HepG2 (cell line): ENCODE data around the gene UBAC2. TPM values are rescaled to one million over a fixed set of nuclear protein-coding genes. Genes with fewer than 3 reads are reported as not detected.

ENCODE experiments used
- ATAC-seq: fragments of 200-7000 bp; cut with Tn5 transposase; 3 replicates; pipeline ENCODE4 v1.9.1; 2020; ENCODE audit warnings: mild to moderate bottlenecking, moderate library complexity
- BruUV-seq: library from RNA; stranded (reverse); fragments of 400-500 nt; replicated peaks from 2 replicates; lab custom pipeline; 2021; lab: Mats Ljungman, UMichigan
- CTCF ChIA-PET: fragments of 300-600 bp; formaldehyde crosslinking; extraction: SDS; loops from one replicate; lab custom pipeline; 2021; ENCODE audit warnings: low total read pairs, inconsistent platforms, low intra/inter-chr PET ratio; lab: Yijun Ruan, JAX
- POLR2A ChIA-PET: fragments of 350-600 bp; sonication (Branson Sonifier 250); formaldehyde crosslinking; loops from one replicate; lab custom pipeline; 2020; ENCODE audit warnings: antibody characterized with exemption, inconsistent platforms; lab: Yijun Ruan, JAX
- DNase-seq: peaks from one replicate; pipeline ENCODE4 v3.0.0-alpha.2; 2015; ENCODE audit warnings: low spot score
- FAIRE-seq: peaks from 3 replicates; lab custom pipeline; 2011; peaks lifted over from hg19 to GRCh38; lab: Jason Lieb, UNC
- H2AFZ ChIP-seq: one replicate; pipeline ENCODE4 v1.6.1; 2011; ENCODE audit warnings: low read length, inconsistent platforms
- H3K27ac ChIP-seq: fragments of 300-600 bp; 3 replicates; pipeline ENCODE4 v1.8.0; 2011; ENCODE audit warnings: mixed run types, mild to moderate bottlenecking, mixed read lengths, low read length, inconsistent platforms; ENCODE audit not compliant: insufficient read depth; ENCODE audit errors: extremely low read length
- H3K27me3 ChIP-seq, 2 experiments: fragments of 200-600 bp in 1 of 2; 2 replicates in 1 of 2; 3 replicates in 1 of 2; pipeline versions ENCODE4 v1.6.0 to v1.8.0; 2011; ENCODE audit warnings: low read length in 2 of 2, mild to moderate bottlenecking in 2 of 2, moderate library complexity in 2 of 2, inconsistent platforms in 1 of 2; ENCODE audit not compliant: insufficient read depth in 2 of 2, control insufficient read depth in 1 of 2
- H3K36me3 ChIP-seq, 2 experiments: fragments of 200-600 bp in 1 of 2; replicated peaks in 1 of 2; 2 replicates in 1 of 2; 3 replicates in 1 of 2; pipeline versions ENCODE4 v1.5.1 to v1.8.0; 2011; ENCODE audit warnings: low read length in 2 of 2, inconsistent platforms in 1 of 2; ENCODE audit not compliant: insufficient read depth in 2 of 2, control insufficient read depth in 1 of 2
- H3K4me1 ChIP-seq: 2 replicates; pipeline ENCODE4 v1.5.1; 2012; ENCODE audit warnings: low read length, inconsistent platforms; ENCODE audit not compliant: insufficient read depth
- H3K4me2 ChIP-seq: 2 replicates; pipeline ENCODE4 v1.6.0; 2011; ENCODE audit warnings: low read depth, low read length, inconsistent platforms
- H3K4me3 ChIP-seq, 3 experiments: fragments of 200-600 bp in 1 of 3; sonication (generic), shearing (Covaris generic) in 1 of 3; replicated peaks in 1 of 3; 2 replicates each; pipeline ENCODE4 v1.5.1; 2011 to 2016; ENCODE audit warnings: low read length in 3 of 3, inconsistent platforms in 2 of 3, low read depth in 2 of 3, mild to moderate bottlenecking in 2 of 3, control low read depth in 1 of 3, mixed read lengths in 1 of 3; ENCODE audit not compliant: insufficient read depth in 1 of 3
- H3K79me2 ChIP-seq: one replicate; pipeline ENCODE4 v1.6.1; 2011; ENCODE audit warnings: low read length, inconsistent platforms; ENCODE audit not compliant: insufficient read depth
- H3K9ac ChIP-seq: 2 replicates; pipeline ENCODE4 v1.6.0; 2011; ENCODE audit warnings: mild to moderate bottlenecking, low read depth, low read length, inconsistent platforms; ENCODE audit not compliant: insufficient read depth
- H3K9me3 ChIP-seq: 2 replicates; pipeline ENCODE4 v1.5.1; 2012; ENCODE audit warnings: mild to moderate bottlenecking, low read length
- H4K20me1 ChIP-seq: 2 replicates; pipeline ENCODE4 v1.6.0; 2011; ENCODE audit warnings: inconsistent platforms, mild to moderate bottlenecking, low read length, moderate library complexity; ENCODE audit not compliant: insufficient read depth
- AKAP8 ChIP-seq: sonication (generic); formaldehyde crosslinking; IDR thresholded peaks from 2 replicates; pipeline ENCODE4 v1.5.1; 2020; ENCODE audit warnings: mild to moderate bottlenecking, missing genetic modification reagents
- HOXA7 ChIP-seq: sonication (generic); formaldehyde crosslinking; IDR thresholded peaks from 2 replicates; pipeline ENCODE4 v1.8.1; 2022; ENCODE audit warnings: mild to moderate bottlenecking, missing genetic modification reagents, moderate library complexity
- MAFK ChIP-seq, 2 experiments: IDR thresholded peaks in 1 of 2; conservative IDR thresholded peaks in 1 of 2; 2 replicates each; pipeline ENCODE4 v1.6.1; 2011; ENCODE audit warnings: improper control_type of control experiment in 2 of 2, low read length in 2 of 2
- NONO ChIP-seq, 2 experiments: fragments of 450-650 bp in 1 of 2; sonication (generic) in 1 of 2; formaldehyde crosslinking in 1 of 2; IDR thresholded peaks in 1 of 2; conservative IDR thresholded peaks in 1 of 2; 2 replicates each; pipeline versions ENCODE4 v1.6.1 to v1.8.0; 2017 to 2022; ENCODE audit warnings: mild to moderate bottlenecking in 1 of 2, missing genetic modification reagents in 1 of 2, moderate library complexity in 1 of 2
- NR2F6 ChIP-seq, 2 experiments: IDR thresholded peaks; 2 replicates each; pipeline ENCODE4 v1.6.1; 2016; ENCODE audit warnings: antibody characterized with exemption in 1 of 2, mild to moderate bottlenecking in 1 of 2
- RARA ChIP-seq: IDR thresholded peaks from 2 replicates; pipeline ENCODE4 v1.6.1; 2016; ENCODE audit warnings: missing genetic modification reagents, missing compliant biosample characterization
- SRF ChIP-seq: IDR thresholded peaks from 2 replicates; pipeline ENCODE4 v1.6.1; 2011; ENCODE audit warnings: mild to moderate bottlenecking, low read depth, low read length, moderate library complexity
- TRIM24 ChIP-seq: sonication (generic); formaldehyde crosslinking; IDR thresholded peaks from 2 replicates; pipeline ENCODE4 v1.8.0; 2022; ENCODE audit warnings: mild to moderate bottlenecking, missing genetic modification reagents
- YEATS2 ChIP-seq: sonication (generic); formaldehyde crosslinking; IDR thresholded peaks from 2 replicates; pipeline ENCODE4 v1.4.0; 2020; ENCODE audit warnings: missing genetic modification reagents, borderline replicate concordance
- ZKSCAN5 ChIP-seq: sonication (generic); formaldehyde crosslinking; IDR thresholded peaks from 2 replicates; pipeline ENCODE4 v1.5.1; 2020; ENCODE audit warnings: mild to moderate bottlenecking, missing genetic modification reagents
- ZNF121 ChIP-seq: sonication (generic); formaldehyde crosslinking; IDR thresholded peaks from 2 replicates; pipeline ENCODE4 v1.5.0; 2020; ENCODE audit warnings: mild to moderate bottlenecking, missing genetic modification reagents
- ZNF263 ChIP-seq: sonication (generic); formaldehyde crosslinking; IDR thresholded peaks from 2 replicates; pipeline ENCODE4 v1.4.0; 2020; ENCODE audit warnings: missing genetic modification reagents
- ZNF446 ChIP-seq: sonication (generic); formaldehyde crosslinking; IDR thresholded peaks from 2 replicates; pipeline ENCODE4 v1.5.0; 2020; ENCODE audit warnings: mild to moderate bottlenecking, missing genetic modification reagents
- ZNF549 ChIP-seq: sonication (generic); formaldehyde crosslinking; IDR thresholded peaks from 2 replicates; pipeline ENCODE4 v1.5.0; 2020; ENCODE audit warnings: missing genetic modification reagents
- ZNF772 ChIP-seq: sonication (generic); formaldehyde crosslinking; IDR thresholded peaks from 2 replicates; pipeline ENCODE4 v1.5.0; 2020; ENCODE audit warnings: mild to moderate bottlenecking, missing genetic modification reagents
- ZNF841 ChIP-seq: sonication (generic); formaldehyde crosslinking; IDR thresholded peaks from 2 replicates; pipeline ENCODE4 v1.8.1; 2023; ENCODE audit warnings: missing genetic modification reagents, borderline replicate concordance
- ZNF879 ChIP-seq: sonication (generic); formaldehyde crosslinking; IDR thresholded peaks from 2 replicates; pipeline ENCODE4 v1.8.1; 2023; ENCODE audit warnings: missing genetic modification reagents
- WGBS: methylation state at CpG from one replicate; pipeline ENCODE4 v1.1.6; 2017; ENCODE audit warnings: low lambda C conversion rate; 5-methylcytosine and 5-hydroxymethylcytosine counted together
- in situ Hi-C: cut with HindIII; loops from 2 replicates; pipeline ENCODE4 v1.10.0; 2017; ENCODE audit warnings: low pct_unique_long_range_greater_than_20kb; ENCODE audit not compliant: extremely low pct_ligation_motif_present
- intact Hi-C: fragments of 100-400 bp; cut with micrococcal nuclease; formaldehyde crosslinking; loops from one replicate; pipeline ENCODE4 v1.10.0; 2022; ENCODE audit not compliant: unreplicated experiment
- polyA plus RNA-seq, 8 experiments: library from polyadenylated mRNA; depleted of rRNA in 3 of 8; stranded (reverse) in 7 of 8; unstranded in 1 of 8; fragments of >200 nt; fragmentation: Illumina TruSeq in 4 of 8; extraction: Trizol in 4 of 8; gene quantifications; 2 replicates each; pipeline versions ENCODE4 v1.2.1 to v1.2.3, GENCODE V29; 2011 to 2016; ENCODE audit warnings: low read depth in 4 of 8, missing spikeins in 1 of 8, mixed read lengths in 1 of 8; ENCODE audit not compliant: insufficient read depth in 1 of 8
- total RNA-seq, 5 experiments: library from RNA; depleted of rRNA; stranded (reverse); fragments of >200 nt; fragmentation: Illumina TruSeq; extraction: Trizol; gene quantifications; 2 replicates each; pipeline ENCODE4 v1.2.3, GENCODE V29; 2016; ENCODE audit warnings: low read depth in 1 of 5
- TF ChIP-seq, protein P1 (sequence below): sonication (generic); formaldehyde crosslinking; IDR thresholded peaks from 2 replicates; pipeline ENCODE4 v1.4.0; 2020; ENCODE audit warnings: missing genetic modification reagents, borderline replicate concordance
- TF ChIP-seq, protein P2 (sequence below): sonication (generic); formaldehyde crosslinking; IDR thresholded peaks from 2 replicates; pipeline ENCODE4 v1.8.1; 2023; ENCODE audit warnings: mild to moderate bottlenecking, missing genetic modification reagents, borderline replicate concordance

Gene UBAC2
- total and polyA plus RNA-seq, 2 of the 13 experiments (the other 11 are each of a cell fraction or from before 2014, with no cell fraction given): 61.3 to 80.8 TPM

DNA sequence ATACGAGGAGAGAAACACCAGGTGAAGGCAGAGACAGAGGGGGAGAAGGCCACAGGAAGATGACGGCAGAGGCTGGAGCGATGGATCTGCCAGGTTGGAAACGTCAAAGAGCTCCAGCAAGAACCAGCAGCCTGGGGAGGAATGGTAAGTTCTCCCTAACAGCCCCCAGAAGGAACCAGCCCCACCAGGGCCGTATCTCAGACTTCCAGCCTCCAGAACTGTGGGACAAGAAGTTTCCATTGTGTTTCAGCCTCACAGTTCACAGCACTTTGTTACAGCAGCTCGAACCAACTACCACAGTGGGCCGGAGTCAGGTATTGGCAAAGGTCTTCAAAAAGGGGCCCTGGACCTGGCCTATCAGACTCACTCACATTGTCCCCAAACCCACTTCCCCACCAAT, 195.8 kb downstream of the UBAC2 start:
- no peak for FAIRE-seq

DNA sequence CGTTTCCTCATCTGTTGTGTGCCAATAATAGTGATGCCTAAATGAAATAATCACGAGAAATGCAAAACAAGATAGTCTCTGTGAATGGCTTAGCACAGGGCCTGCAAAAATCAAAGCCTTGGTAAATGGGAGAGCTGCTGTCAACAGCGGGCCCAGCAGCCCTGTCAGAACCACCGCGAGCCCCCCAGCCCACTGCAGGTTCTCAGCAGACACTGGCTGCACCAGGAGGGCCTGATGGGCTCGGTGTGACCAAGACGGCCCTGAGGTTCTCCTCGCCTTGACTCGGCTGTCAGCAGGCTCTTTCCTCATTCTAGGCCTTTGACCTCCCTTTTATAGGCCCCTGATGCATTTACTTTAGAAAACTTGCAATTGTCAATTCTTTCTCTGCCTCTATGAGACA, 197.4 kb downstream of the UBAC2 start:
- no TSS peak for BruUV-seq
- H4K20me1 ChIP-seq: no peaks in the 10 kb centered on the region
- 33% methylated on average over 9 of the region's 9 CpGs for WGBS
- H3K4me3 ChIP-seq: no peak overlapping the region
- H3K27ac ChIP-seq: no peak overlapping the region
- ATAC-seq (no peak), DNase-seq (no peak), FAIRE-seq (no peak)
- H3K4me2 ChIP-seq: no peak overlapping the region
- H3K79me2 ChIP-seq: no peaks in the 10 kb centered on the region
- no peak overlapping the region for H2AFZ ChIP-seq
- H3K27me3 ChIP-seq: peaks cover 0 to 8% of the 10 kb centered on the region in 2 experiments; a peak in 1 of 5 replicates
- no peaks in the 10 kb centered on the region; the same call in 1 of the 2 replicates for H3K4me1 ChIP-seq
- H3K36me3 ChIP-seq: no peaks in the 10 kb centered on the region
- ChIA-PET POLR2A (no interaction called here), CTCF (no interaction called here)
- H3K9me3 ChIP-seq: no peaks in the 10 kb centered on the region
- in situ Hi-C loops: no loop called here
- H3K9ac ChIP-seq: no peak overlapping the region
- intact Hi-C loops: no loop called here
- TF ChIP-seq RARA (no peak), ZNF121 (CRISPR knock-in tag) (no peak), HOXA7 (CRISPR knock-in tag) (no peak), ZNF879 (CRISPR knock-in tag) (no peak), ZKSCAN5 (CRISPR knock-in tag) (no peak), MAFK (conservative IDR thresholded peaks at IDR 0.05 in 1 of 2, IDR thresholded peaks at IDR 0.05 in 1 of 2; ENCODE audit: low read length in 2 of 2) (no peak), TRIM24 (CRISPR knock-in tag) (no peak), ZNF263 (CRISPR knock-in tag) (no peak), ZNF841 (CRISPR knock-in tag) (no peak), YEATS2 (no peak), ZNF446 (CRISPR knock-in tag) (no peak), NONO (IDR thresholded peaks at IDR 0.05) (no peak), NONO (CRISPR knock-in tag; conservative IDR thresholded peaks at IDR 0.05) (no peak), ZNF549 (CRISPR knock-in tag) (no peak), AKAP8 (CRISPR knock-in tag) (no peak)
- TF ChIP-seq, protein P1, sequence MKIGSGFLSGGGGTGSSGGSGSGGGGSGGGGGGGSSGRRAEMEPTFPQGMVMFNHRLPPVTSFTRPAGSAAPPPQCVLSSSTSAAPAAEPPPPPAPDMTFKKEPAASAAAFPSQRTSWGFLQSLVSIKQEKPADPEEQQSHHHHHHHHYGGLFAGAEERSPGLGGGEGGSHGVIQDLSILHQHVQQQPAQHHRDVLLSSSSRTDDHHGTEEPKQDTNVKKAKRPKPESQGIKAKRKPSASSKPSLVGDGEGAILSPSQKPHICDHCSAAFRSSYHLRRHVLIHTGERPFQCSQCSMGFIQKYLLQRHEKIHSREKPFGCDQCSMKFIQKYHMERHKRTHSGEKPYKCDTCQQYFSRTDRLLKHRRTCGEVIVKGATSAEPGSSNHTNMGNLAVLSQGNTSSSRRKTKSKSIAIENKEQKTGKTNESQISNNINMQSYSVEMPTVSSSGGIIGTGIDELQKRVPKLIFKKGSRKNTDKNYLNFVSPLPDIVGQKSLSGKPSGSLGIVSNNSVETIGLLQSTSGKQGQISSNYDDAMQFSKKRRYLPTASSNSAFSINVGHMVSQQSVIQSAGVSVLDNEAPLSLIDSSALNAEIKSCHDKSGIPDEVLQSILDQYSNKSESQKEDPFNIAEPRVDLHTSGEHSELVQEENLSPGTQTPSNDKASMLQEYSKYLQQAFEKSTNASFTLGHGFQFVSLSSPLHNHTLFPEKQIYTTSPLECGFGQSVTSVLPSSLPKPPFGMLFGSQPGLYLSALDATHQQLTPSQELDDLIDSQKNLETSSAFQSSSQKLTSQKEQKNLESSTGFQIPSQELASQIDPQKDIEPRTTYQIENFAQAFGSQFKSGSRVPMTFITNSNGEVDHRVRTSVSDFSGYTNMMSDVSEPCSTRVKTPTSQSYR (CRISPR knock-in tag): no peak

More for the DNA sequence above, 195.8 kb downstream of the UBAC2 start:
- in situ Hi-C loops: no loop called here
- H3K27me3 ChIP-seq: peaks cover 0 to 10% of the 10 kb centered on the region in 2 experiments; a peak in 2 of 5 replicates
- no peaks in the 10 kb centered on the region for H3K9me3 ChIP-seq
- WGBS: 39% methylated on average over 7 of the region's 7 CpGs
- no peak overlapping the region for H3K9ac ChIP-seq
- H3K36me3 ChIP-seq: no peaks in the 10 kb centered on the region
- no peak for DNase-seq
- no peak overlapping the region for H2AFZ ChIP-seq
- ChIA-PET POLR2A (no interaction called here), CTCF (no interaction called here)
- no peaks in the 10 kb centered on the region for H3K79me2 ChIP-seq
- intact Hi-C loops: no loop called here
- no TSS peak for BruUV-seq
- no peak overlapping the region for H3K4me3 ChIP-seq
- H3K4me1 ChIP-seq: no peaks in the 10 kb centered on the region; the same call in 1 of the 2 replicates
- no peak overlapping the region for H3K4me2 ChIP-seq
- H3K27ac ChIP-seq: no peak overlapping the region
- TF ChIP-seq, protein P2, sequence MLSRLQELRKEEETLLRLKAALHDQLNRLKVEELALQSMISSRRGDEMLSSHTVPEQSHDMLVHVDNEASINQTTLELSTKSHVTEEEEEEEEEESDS (CRISPR knock-in tag): no peak
- TF ChIP-seq NR2F6 (IDR thresholded peaks at IDR 0.05): no peak
- TF ChIP-seq NR2F6 (CRISPR knock-in tag; IDR thresholded peaks at IDR 0.05): no peak
- TF ChIP-seq SRF: no peak
- no peak for TF ChIP-seq ZNF772 (CRISPR knock-in tag)
- ATAC-seq: no peak
- H4K20me1 ChIP-seq: no peaks in the 10 kb centered on the region
